ENCODE results near the gene RASSF3.

GRCh38 chr12:64730588-64730969, 120.3 kb downstream of the RASSF3 start:
- no peak for TF ChIP-seq POLR2A (IDR thresholded peaks at IDR 0.05)
- no peak for TF ChIP-seq CTCF (IDR thresholded peaks at IDR 0.05)

All from body of pancreas (tissue), 4 donors.